CD4-positive, alpha-beta memory T cell (primary cell): Measurements from ENCODE around the gene SLC25A42. TPM values are rescaled to one million over a fixed set of nuclear protein-coding genes. Genes with fewer than 3 reads are reported as not detected.

Experiments used
- CTCF ChIA-PET: fragments of 350-600 bp; sonication (Branson Sonifier 250); formaldehyde crosslinking; loops from one replicate; lab custom pipeline; 2021; ENCODE audit warnings: inconsistent platforms; ENCODE audit not compliant: partially characterized antibody; lab: Charles Lee
- POLR2A ChIA-PET: fragments of 350-600 bp; sonication (Branson Sonifier 250); formaldehyde crosslinking; loops from one replicate; lab custom pipeline; 2021; ENCODE audit not compliant: partially characterized antibody; lab: Charles Lee
- DNase-seq, 5 donors: peaks; one replicate each; pipeline versions ENCODE4 v3.0.0 to v3.0.0-alpha.2; 2020 to 2022; ENCODE audit warnings: mixed read lengths in 1 of 5
- H3K27ac ChIP-seq: one replicate; pipeline ENCODE4 v1.7.0; 2013; ENCODE audit warnings: low read depth, low read length
- H3K27me3 ChIP-seq: 2 replicates; pipeline ENCODE4 v1.7.0; 2013; ENCODE audit warnings: mild to moderate bottlenecking, low read length, moderate library complexity; ENCODE audit not compliant: insufficient read depth
- H3K36me3 ChIP-seq: 2 replicates; pipeline ENCODE4 v1.7.0; 2013; ENCODE audit warnings: mild to moderate bottlenecking, low read length, moderate library complexity; ENCODE audit not compliant: insufficient read depth
- H3K4me1 ChIP-seq: 2 replicates; pipeline ENCODE4 v1.7.0; 2013; ENCODE audit warnings: mild to moderate bottlenecking, low read length, moderate library complexity; ENCODE audit not compliant: insufficient read depth
- H3K4me3 ChIP-seq, 2 donors: one replicate each; pipeline ENCODE4 v1.7.0; 2013; ENCODE audit warnings: low read length in 2 of 2, mild to moderate bottlenecking in 1 of 2
- H3K9me3 ChIP-seq, 2 donors: one replicate each; pipeline ENCODE4 v1.7.0; 2013; ENCODE audit warnings: low read length in 2 of 2, control low read depth in 1 of 2; ENCODE audit not compliant: control insufficient read depth in 1 of 2
- H3K27ac Mint-ChIP-seq, 7 donors: one replicate each; pipeline ENCODE4 v1.8.0; 2020 to 2021; ENCODE audit warnings: mixed read lengths in 7 of 7, mild to moderate bottlenecking in 6 of 7, inconsistent platforms in 3 of 7, moderate library complexity in 3 of 7
- H3K27me3 Mint-ChIP-seq, 2 donors: one replicate each; pipeline ENCODE4 v1.8.0; 2020 to 2021; ENCODE audit warnings: mixed read lengths in 2 of 2
- H3K36me3 Mint-ChIP-seq, 2 donors: one replicate each; pipeline ENCODE4 v1.8.0; 2020 to 2021; ENCODE audit warnings: mixed read lengths in 2 of 2, inconsistent platforms in 1 of 2, mild to moderate bottlenecking in 1 of 2
- H3K4me1 Mint-ChIP-seq, 4 donors: one replicate each; pipeline ENCODE4 v1.8.0; 2020 to 2021; ENCODE audit warnings: mixed read lengths in 4 of 4, mild to moderate bottlenecking in 1 of 4
- H3K4me3 Mint-ChIP-seq, 8 donors: one replicate each; pipeline ENCODE4 v1.8.0; 2020 to 2021; ENCODE audit warnings: mixed read lengths in 8 of 8, mild to moderate bottlenecking in 7 of 8, moderate library complexity in 6 of 8, inconsistent platforms in 3 of 8
- H3K9me3 Mint-ChIP-seq, 8 donors: one replicate each; pipeline ENCODE4 v1.8.0; 2020 to 2021; ENCODE audit warnings: mixed read lengths in 8 of 8, mild to moderate bottlenecking in 5 of 8, inconsistent platforms in 3 of 8, moderate library complexity in 1 of 8
- intact Hi-C: fragments of 100-400 bp; cut with micrococcal nuclease; formaldehyde crosslinking; loops from one replicate; pipeline ENCODE4 v1.15.1; 2023
- polyA plus RNA-seq, 2 donors: library from polyadenylated mRNA; unstranded; fragments of 300-500 nt; fragmentation: Illumina TruSeq; gene quantifications; one replicate each; pipeline ENCODE4 v1.2.3, GENCODE V29; 2021
- total RNA-seq, 2 experiments: library from RNA; stranded (reverse); gene quantifications; one replicate each; pipeline ENCODE4 v1.2.3, GENCODE V29; 2021

SLC25A42 gene
- total and polyA plus RNA-seq, 4 experiments from 2014 or later: 11.3 to 31.6 (median 21.0) TPM

GRCh38 chr19:19034204-19034624 lies 29.6 kb upstream of the SLC25A42 start:
- peak overlapping the region; percentile 85 to 91 (median 90) for H3K4me3 Mint-ChIP-seq
- Histone ChIP-seq H3K4me3 (peak overlapping the region; percentile 81), H3K36me3 (no peaks in the 10 kb centered on the region), H3K27ac (peak overlapping the region; percentile 82), H3K27me3 (no peaks in the 10 kb centered on the region), H3K9me3 (no peaks in the 10 kb centered on the region), H3K4me1 (peaks cover 23% of the 10 kb centered on the region)
- DNase-seq: peak; percentile 64 to 80 (median 66)
- intact Hi-C loops: loop anchor here (10.0 kb wide), 1 partner anchor 119 kb away; the partner anchor contains the start of genes COPE and DDX49
- CTCF ChIA-PET: no interaction called here
- H3K9me3 Mint-ChIP-seq: no peaks in the 10 kb centered on the region
- POLR2A ChIA-PET: no interaction called here
- H3K4me1 Mint-ChIP-seq: peaks cover 16 to 45% (median 27%) of the 10 kb centered on the region in 4 donors
- H3K27me3 Mint-ChIP-seq: no peaks in the 10 kb centered on the region
- H3K27ac Mint-ChIP-seq: peak overlapping the region; percentile 84 to 99 (median 92)
- H3K36me3 Mint-ChIP-seq: peaks cover 9 to 18% of the 10 kb centered on the region in 2 donors

GRCh38 chr19:19039901-19040300 lies 23.9 kb upstream of the SLC25A42 start:
- H3K27me3 Mint-ChIP-seq: no peaks in the 10 kb centered on the region
- no peak overlapping the region for H3K27ac ChIP-seq
- H3K9me3 Mint-ChIP-seq: no peaks in the 10 kb centered on the region
- peaks cover 9% of the 10 kb centered on the region for H3K36me3 ChIP-seq
- DNase-seq: peak in 3 of 5 donors; percentile 8 to 26 (median 14)
- H3K4me3 Mint-ChIP-seq: peak overlapping the region in 1 of 8 donors; percentile 5
- ChIA-PET POLR2A (no interaction called here), CTCF (interaction anchor here (1.5 kb wide), 1 partner anchor 13 kb away, joined by 3 read pairs; no protein-coding TSS in a partner anchor)
- no peaks in the 10 kb centered on the region for H3K9me3 ChIP-seq
- peaks cover 7 to 30% (median 15%) of the 10 kb centered on the region in 4 donors for H3K4me1 Mint-ChIP-seq
- peaks cover 1 to 6% of the 10 kb centered on the region in 2 donors for H3K36me3 Mint-ChIP-seq
- H3K4me1 ChIP-seq: peaks cover 11% of the 10 kb centered on the region
- peak overlapping the region in 3 of 7 donors; percentile 58 to 78 (median 70) for H3K27ac Mint-ChIP-seq
- intact Hi-C loops: loop anchor here (10.0 kb wide), 1 partner anchor 125 kb away; the partner anchor contains the start of genes COPE and DDX49
- H3K4me3 ChIP-seq: no peak overlapping the region
- H3K27me3 ChIP-seq: no peaks in the 10 kb centered on the region

- Mint-ChIP-seq H3K27ac (peak overlapping the region in 4 of 7 donors; percentile 50 to 78 (median 64)), H3K9me3 (no peaks in the 10 kb centered on the region), H3K27me3 (no peaks in the 10 kb centered on the region), H3K4me1 (peaks cover 7 to 27% (median 15%) of the 10 kb centered on the region in 4 donors), H3K36me3 (peaks cover 6 to 10% of the 10 kb centered on the region in 2 donors), H3K4me3 (no peak overlapping the region)
- no peak overlapping the region for H3K27ac ChIP-seq
- H3K9me3 ChIP-seq: no peaks in the 10 kb centered on the region
- POLR2A ChIA-PET: no interaction called here
- CTCF ChIA-PET: no interaction called here
- no peaks in the 10 kb centered on the region for H3K27me3 ChIP-seq
- peaks cover 9% of the 10 kb centered on the region for H3K36me3 ChIP-seq
- no peak for DNase-seq
- no peak overlapping the region for H3K4me3 ChIP-seq
- peaks cover 11% of the 10 kb centered on the region for H3K4me1 ChIP-seq
- intact Hi-C loops: no loop called here
These were observed 23.4 kb upstream of the SLC25A42 start for GRCh38 chr19:19040417-19040816.

GRCh38 chr19:19042732-19043280 lies 21.0 kb upstream of the SLC25A42 start:
- Mint-ChIP-seq H3K36me3 (peaks cover 11 to 16% of the 10 kb centered on the region in 2 donors), H3K4me3 (no peak overlapping the region), H3K9me3 (no peaks in the 10 kb centered on the region), H3K27ac (peak overlapping the region in 1 of 7 donors; percentile 29), H3K4me1 (peaks cover 9 to 18% (median 14%) of the 10 kb centered on the region in 4 donors), H3K27me3 (no peaks in the 10 kb centered on the region)
- intact Hi-C loops: no loop called here
- Histone ChIP-seq H3K27ac (no peak overlapping the region), H3K4me3 (no peak overlapping the region), H3K27me3 (no peaks in the 10 kb centered on the region), H3K9me3 (no peaks in the 10 kb centered on the region), H3K36me3 (peaks cover 9% of the 10 kb centered on the region), H3K4me1 (peaks cover 11% of the 10 kb centered on the region)
- no peak for DNase-seq
- CTCF ChIA-PET: no interaction called here
- POLR2A ChIA-PET: no interaction called here

GRCh38 chr19:19043481-19043880 lies 20.3 kb upstream of the SLC25A42 start:
- H3K36me3 ChIP-seq: peaks cover 9% of the 10 kb centered on the region
- Mint-ChIP-seq H3K36me3 (peaks cover 11 to 16% of the 10 kb centered on the region in 2 donors), H3K9me3 (no peaks in the 10 kb centered on the region), H3K27ac (peak overlapping the region in 1 of 7 donors; percentile 29), H3K27me3 (no peaks in the 10 kb centered on the region), H3K4me1 (peaks cover 9 to 18% (median 14%) of the 10 kb centered on the region in 4 donors), H3K4me3 (no peak overlapping the region)
- H3K9me3 ChIP-seq: no peaks in the 10 kb centered on the region
- DNase-seq: no peak
- intact Hi-C loops: no loop called here
- POLR2A ChIA-PET: no interaction called here
- no peak overlapping the region for H3K4me3 ChIP-seq
- H3K27me3 ChIP-seq: no peaks in the 10 kb centered on the region
- CTCF ChIA-PET: no interaction called here
- H3K27ac ChIP-seq: no peak overlapping the region
- H3K4me1 ChIP-seq: peaks cover 11% of the 10 kb centered on the region

- Histone ChIP-seq H3K27ac (no peak overlapping the region), H3K27me3 (no peaks in the 10 kb centered on the region), H3K36me3 (peaks cover 9% of the 10 kb centered on the region), H3K9me3 (no peaks in the 10 kb centered on the region), H3K4me1 (peaks cover 11% of the 10 kb centered on the region), H3K4me3 (no peak overlapping the region)
- no peak overlapping the region for H3K27ac Mint-ChIP-seq
- H3K9me3 Mint-ChIP-seq: no peaks in the 10 kb centered on the region
- CTCF ChIA-PET: no interaction called here
- peaks cover 11 to 20% of the 10 kb centered on the region in 2 donors for H3K36me3 Mint-ChIP-seq
- peaks cover 9 to 18% (median 14%) of the 10 kb centered on the region in 4 donors for H3K4me1 Mint-ChIP-seq
- intact Hi-C loops: no loop called here
- POLR2A ChIA-PET: no interaction called here
- no peak for DNase-seq
- H3K27me3 Mint-ChIP-seq: no peaks in the 10 kb centered on the region
- no peak overlapping the region for H3K4me3 Mint-ChIP-seq
These were observed 19.9 kb upstream of the SLC25A42 start for GRCh38 chr19:19043881-19044280.

GRCh38 chr19:19049406-19049805 lies 14.4 kb upstream of the SLC25A42 start:
- no peak overlapping the region for H3K27ac ChIP-seq
- H3K4me1 Mint-ChIP-seq: peaks cover 0 to 2% (median 0%) of the 10 kb centered on the region in 4 donors
- POLR2A ChIA-PET: no interaction called here

More at GRCh38 chr19:19049406-19049805, 14.4 kb upstream of the SLC25A42 start:
- no peak overlapping the region for H3K4me3 Mint-ChIP-seq
- H3K4me3 ChIP-seq: no peak overlapping the region
- intact Hi-C loops: no loop called here
- H3K27ac Mint-ChIP-seq: peak overlapping the region in 1 of 7 donors; percentile 1
- DNase-seq: no peak
- H3K36me3 ChIP-seq: peaks cover 22% of the 10 kb centered on the region
- no peaks in the 10 kb centered on the region for H3K9me3 Mint-ChIP-seq
- CTCF ChIA-PET: interaction anchor here (7.3 kb wide), 1 partner anchor 92 kb away, joined by 60 read pairs; no protein-coding TSS in a partner anchor
- no peaks in the 10 kb centered on the region for H3K9me3 ChIP-seq
- peaks cover 15 to 30% of the 10 kb centered on the region in 2 donors for H3K36me3 Mint-ChIP-seq
- H3K27me3 ChIP-seq: no peaks in the 10 kb centered on the region
- no peaks in the 10 kb centered on the region for H3K4me1 ChIP-seq
- no peaks in the 10 kb centered on the region for H3K27me3 Mint-ChIP-seq
